ENCODE data around the gene DSG3. TPM values are rescaled to one million over a fixed set of nuclear protein-coding genes. Genes with fewer than 3 reads are reported as not detected.
"Not testable (repeated sequence)": the region's sequence is repeated elsewhere in the genome, so short reads cannot be mapped to it uniquely, and the experiment has no call there.

DSG3 gene
- total RNA-seq, 1 donor, result not detected

DNA sequence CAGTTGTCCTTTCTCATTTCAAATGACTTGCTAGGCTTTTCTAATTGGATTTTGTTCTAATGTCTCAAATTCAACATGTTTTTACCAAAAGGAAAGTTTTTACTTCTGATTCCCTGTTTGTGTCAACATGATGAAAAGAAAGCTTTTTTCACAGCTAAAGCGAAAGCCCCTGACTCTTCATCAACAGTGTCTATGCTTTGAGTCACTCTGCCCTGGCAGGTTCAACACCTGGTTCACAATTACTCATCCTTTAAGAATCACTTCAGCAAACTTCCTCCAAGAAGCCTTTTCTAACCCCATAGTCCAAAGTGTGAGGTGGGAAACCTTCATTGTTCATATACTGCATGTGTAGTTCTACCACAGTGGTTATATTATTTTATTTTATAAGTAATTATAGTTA is 42.8 kb downstream of the DSG3 start:
- DNase-seq (ENCODE audit: low read depth in 2 of 3, low spot score in 2 of 3), result no peak

DNA sequence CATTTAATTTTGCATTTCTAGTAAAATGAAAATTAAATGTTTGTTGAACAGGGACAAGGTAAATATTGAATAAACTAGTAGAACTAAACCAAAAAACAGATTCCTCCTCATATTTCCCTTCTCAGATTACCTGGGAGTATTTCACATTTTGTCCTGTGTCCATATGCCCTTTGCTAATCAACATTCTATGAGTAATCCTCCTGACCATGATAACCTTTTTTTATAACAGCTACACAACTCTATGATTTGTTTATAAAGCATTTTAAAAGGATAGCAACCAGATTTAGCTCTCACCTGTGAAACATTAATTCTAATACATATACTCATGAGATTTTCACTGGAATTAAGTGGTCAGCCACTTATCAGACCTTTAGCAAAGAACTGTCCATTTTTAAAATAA is 43.3 kb downstream of the DSG3 start:
- no peak for DNase-seq (ENCODE audit: low read depth in 2 of 3, low spot score in 2 of 3)

DNA sequence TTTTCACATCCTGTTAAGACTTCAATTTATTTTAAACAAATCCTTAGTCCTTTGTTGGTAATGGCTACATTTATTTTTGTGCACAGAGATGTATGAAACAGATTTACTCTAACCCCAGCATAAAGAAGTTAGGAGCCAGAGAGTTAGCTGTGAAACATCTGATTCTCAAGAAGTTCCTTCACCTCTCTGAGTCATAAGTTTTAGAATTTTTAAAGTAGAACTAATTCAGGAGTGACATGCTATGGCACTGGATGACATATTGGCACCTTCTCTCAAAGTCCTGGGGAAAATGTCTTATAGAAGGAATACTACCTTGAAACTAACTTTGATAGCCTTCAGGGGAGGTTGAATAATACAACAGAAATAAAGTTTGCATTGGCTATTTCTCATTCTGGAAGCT is 44.0 kb downstream of the DSG3 start:
- no peak for DNase-seq (ENCODE audit: low read depth in 2 of 3, low spot score in 2 of 3)

DNA sequence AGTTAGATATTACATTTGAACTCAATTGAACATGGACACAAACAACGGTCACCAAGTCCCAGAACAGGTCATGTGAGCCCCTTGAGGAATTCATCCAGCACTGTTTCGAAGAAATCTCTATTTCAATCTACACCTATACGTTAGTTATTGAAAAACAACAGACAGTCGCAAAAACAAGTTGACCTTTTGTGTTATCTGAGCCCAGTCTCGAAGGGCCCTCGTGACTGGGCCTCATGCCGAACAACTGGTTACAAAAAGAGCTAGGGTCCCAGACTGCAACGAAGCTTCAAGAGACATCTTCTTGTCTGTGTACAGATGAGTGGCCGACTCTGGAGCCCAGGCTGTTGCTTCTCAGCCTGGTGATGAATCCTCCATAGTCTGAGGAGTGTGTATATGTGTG is 45.1 kb downstream of the DSG3 start:
- no peak for DNase-seq (ENCODE audit: low read depth in 2 of 3, low spot score in 2 of 3)

DNA sequence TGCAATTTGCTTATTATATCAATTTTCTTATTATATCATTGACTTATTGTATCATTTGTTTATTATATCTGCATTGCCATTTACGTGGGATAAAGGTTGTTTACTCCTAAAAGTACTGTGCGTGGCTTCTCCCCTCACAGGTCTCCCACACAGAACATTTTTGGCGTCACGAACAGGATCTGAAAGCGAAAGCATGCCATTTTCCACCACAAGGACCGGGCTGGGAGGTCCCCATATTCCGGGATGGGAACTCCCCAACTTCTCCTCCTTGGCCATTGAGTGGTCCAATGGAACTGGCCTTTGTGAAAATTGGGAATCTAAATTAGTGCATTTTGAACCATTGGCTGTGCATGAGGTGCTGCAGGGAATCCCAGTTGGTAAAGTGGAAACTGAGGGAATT is 45.6 kb downstream of the DSG3 start:
- DNase-seq (ENCODE audit: low read depth in 2 of 3, low spot score in 2 of 3), result no peak

DNA sequence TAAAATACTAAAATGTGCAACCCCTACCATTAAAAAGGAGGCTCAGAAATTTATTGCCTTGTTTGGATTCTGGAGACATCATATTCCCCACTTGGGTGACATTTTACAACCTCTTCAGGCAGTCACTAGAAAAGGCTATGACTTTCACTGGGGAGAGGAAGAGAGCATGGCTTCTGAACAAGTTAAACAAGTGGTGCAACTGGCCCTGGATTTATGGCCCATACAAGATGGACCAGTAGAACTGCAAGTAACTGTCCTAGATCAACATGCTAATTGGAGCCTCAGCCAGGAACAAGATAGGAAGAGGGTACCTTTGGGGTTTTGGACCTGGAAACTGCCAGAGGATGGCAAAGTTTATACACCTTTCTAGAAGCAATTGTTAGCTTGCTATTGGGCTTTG is 46.4 kb downstream of the DSG3 start:
- DNase-seq (ENCODE audit: low read depth in 2 of 3, low spot score in 2 of 3), result no peak

DNA sequence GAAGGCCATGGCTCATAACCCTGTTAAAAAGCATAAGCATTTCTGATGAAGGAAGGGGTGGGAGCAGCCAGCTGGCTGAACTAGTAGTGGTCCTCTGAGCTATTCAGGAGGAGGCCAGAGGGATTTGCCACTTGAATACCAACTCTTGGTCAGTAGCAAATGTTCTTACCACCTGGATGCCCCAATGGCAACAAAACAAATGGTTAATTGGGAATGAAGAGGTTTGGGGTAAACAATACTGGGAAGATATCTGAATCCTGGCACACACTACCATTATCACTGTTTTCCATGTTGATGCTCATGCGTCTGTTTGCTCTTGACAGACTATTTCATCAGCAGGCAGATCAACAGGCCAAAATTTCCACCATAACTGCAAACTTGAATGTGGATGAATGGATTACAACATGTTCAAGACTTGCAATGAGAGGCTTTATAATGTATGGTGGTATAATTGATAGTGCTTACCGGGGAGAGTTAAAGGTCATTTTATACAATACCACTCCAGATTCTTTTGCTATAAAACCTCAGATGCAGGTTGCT is 47.2 kb downstream of the DSG3 start:
- not testable (repeated sequence) for DNase-seq (ENCODE audit: low read depth in 2 of 3, low spot score in 2 of 3)

DNA sequence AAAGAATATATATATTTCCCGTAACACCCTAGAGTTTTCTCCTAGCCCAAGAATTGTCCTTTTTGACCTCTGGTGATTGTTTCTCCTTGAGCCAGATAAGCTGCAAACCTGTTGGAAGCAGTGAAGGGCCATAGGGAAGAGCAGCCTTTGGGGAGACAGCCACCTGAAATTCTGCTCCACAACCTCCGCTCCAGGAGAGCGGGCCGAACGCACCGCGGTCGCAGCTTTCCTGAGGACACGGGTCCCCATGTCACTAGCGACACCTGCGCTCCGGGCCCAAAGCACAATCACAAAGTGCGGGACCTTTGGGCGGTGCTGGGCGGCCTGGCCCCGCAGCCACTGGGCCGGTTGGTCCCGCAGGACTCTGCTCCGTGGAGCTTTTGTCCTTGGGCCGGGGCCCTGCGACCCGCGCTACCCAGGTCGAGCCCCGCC is 49.9 kb downstream of the DSG3 start:
- no peak for DNase-seq (ENCODE audit: low read depth in 2 of 3, low spot score in 2 of 3)

DNA sequence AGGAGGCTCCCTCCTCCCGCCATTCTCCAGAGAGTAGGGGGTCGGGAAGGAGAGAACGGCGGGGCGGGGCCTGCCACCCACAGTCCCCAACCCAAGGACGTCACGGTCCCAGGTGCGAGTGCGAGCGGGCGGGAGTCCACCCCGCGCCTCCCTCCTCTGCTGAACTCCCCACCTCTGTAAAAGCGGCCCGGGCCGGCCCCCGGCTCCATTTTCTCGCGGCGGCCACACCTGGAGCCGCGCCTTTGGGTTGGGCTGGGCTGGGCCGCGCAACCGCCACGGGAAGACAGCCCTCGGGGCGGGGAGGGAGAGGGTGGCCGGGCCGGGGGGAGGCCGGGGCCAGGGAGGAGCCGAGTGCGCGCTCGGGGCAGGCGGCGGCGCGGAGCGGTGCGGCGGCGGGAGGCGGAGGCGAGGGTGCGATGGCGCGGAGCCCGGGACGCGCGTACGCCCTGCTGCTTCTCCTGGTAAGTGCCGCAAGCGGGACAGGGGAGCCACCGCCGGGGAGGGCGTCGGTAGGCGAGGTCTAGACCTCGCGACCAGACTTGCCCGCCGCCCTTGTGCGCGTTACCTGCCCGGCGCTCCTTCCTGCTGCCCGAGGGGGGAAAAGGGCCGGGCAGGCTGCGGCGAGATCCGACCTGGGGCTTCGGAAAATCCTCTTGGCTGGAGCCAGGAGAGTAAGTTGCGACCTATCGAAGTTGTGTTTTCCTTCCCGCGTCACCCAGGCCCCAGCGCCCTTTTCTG is 50.5 kb downstream of the DSG3 start, which contains the start of gene DSG2:
TSS of gene DSG2 (plus strand) at position 342 of the 738 bp plus-strand sequence. CDS start at position 417, 75 bp downstream.
- peak in 2 of 3 donors; percentile 62 to 70 for DNase-seq (ENCODE audit: low read depth in 2 of 3, low spot score in 2 of 3)

DNA sequence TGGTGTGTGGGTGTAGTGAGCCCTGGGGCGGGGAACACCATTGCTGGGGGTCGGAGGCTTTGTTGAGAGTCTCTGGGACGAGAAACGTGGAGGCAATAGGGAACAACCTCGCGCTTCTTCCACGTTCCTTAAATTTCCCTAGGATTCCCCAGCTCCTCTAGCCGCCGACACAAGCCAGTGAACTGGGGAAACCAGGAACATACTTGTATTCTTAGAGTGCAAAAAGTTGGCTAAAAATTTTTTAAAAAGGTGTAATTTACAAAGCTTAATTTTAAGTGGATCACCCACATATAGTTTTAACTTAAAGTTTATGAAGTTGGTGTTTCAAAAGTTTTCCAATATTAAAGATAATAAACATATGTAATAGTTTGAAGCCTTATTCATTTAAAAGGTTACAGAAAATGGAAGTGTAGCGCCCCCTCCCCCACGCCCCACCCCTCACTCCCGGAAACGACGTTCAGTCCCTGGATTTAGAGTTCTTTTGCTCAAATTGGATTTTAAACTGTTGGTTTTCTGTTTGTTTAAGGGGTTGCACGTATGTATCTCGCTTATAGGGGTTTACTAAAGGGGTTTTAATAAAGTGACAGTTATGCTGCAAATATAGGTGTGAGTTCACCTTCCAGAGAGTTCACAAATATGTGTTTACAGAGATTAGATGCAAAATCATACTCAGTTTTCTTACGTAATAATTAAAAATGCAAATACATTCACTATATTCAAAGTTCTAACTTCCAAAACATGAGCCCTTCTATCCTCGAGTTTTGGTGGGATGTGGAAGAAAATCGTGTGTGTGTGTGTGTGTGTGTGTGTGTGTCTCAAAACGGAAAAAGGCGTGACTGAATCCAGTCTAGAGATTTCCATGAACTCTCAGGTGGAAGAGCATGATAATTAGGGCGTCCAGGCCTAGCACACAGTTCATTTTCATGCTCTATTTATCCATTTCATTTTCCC is 51.3 kb downstream of the DSG3 start:
- DNase-seq (ENCODE audit: low read depth in 2 of 3, low spot score in 2 of 3), result peak in 1 of 3 donors; percentile 21

DNA sequence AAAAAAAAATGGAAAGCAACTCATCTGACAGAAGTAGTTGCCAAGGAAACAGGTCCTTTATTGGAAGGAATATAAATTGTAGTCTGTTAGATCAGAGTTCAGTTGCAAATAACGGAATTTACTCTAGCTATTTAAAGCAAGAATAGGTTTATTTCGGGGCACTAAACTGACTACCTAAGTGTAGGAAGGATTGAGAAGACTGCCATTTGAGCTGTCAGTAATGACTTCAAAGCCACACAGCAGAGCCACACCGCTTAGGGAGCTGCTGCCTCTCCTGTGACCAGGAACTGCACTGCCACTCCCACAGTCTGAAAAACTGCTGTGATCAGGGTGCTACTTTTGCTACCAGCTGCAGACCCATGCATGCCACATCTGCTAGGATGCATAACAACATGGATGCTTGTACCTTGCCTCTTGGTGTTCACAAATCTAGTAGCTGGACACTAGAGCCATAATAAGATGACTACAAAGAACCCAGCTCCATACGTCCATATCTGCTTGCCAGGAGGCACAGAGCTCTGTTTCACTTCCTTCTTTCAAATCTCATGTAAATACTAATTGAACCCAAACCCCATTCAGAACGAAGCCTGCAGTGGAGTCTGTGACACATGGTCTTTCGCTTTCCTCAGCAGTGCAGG is 52.6 kb downstream of the DSG3 start:
- DNase-seq (ENCODE audit: low read depth in 2 of 3, low spot score in 2 of 3), result peak in 1 of 3 donors; percentile 8

DNA sequence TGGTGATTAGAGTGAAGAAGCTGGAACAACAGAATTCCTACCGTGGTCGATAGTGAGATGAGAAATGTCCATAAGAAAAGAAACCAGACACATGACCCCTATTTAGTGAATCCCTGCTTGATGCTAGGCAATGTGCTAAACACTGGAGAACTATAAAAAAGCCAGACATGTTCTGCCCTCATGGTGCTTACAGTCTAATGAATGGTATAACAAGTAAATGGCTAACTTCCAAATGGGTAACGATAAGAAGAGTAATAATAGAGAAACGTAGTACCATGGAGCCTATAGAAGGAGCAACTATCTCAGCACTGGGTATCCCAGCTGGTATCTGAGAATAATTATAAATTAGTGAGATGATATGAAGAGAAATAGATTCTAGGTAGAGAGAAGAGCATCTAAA is 55.5 kb downstream of the DSG3 start:
- DNase-seq (ENCODE audit: low read depth in 2 of 3, low spot score in 2 of 3), result no peak

DNA sequence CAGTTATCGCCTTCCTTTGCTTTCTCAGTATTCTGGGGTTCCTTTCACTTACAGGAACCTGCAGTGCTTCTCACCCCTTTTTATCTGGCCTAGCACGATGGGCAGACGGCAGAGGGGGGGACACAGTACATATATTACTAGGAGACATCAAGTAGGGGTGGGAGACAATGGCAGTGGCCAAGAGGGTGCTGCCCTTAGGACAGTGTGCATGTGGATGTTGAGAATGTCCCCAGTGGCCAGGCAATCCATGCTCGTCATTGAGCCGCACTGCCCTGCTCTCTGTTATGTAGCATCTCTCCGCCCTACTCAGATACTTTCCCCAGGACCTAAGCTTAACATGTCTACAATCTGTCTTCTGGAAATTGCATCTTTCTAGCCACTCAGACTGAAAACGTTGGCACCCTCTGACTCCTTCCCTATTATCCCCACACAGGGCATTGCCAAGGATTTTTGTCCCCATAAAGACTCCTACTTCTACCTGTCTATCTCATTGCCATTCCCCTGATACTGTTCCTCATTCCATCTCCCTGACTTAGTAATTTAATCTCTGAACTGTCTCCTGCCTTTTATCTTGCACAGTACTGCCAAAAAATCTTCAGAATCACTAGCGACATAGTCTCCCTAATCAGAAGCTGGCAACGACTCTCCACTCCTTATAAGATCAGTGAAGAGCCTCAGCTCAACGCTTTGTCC is 57.1 kb downstream of the DSG3 start:
- no peak for DNase-seq (ENCODE audit: low read depth in 2 of 3, low spot score in 2 of 3)

DNA sequence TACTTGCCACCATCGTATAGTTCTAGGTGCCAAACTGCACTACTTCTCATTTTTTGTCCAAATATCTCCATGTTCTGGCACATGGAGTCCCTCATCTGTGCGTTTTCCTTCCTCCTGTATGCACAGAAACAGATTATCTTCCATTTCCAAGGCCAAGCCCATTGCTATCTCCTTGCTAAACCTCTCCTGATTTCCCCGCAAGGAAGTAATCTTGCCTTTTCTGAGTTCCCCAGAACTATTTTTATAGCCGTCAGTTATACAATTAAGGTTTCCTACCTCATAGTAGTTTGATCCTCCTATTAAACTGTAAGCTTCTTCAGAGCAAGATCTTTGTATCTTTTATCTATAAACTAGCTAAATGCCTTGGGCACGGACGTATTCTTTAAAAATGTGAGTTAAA is 57.6 kb downstream of the DSG3 start:
- DNase-seq (ENCODE audit: low read depth in 2 of 3, low spot score in 2 of 3), result peak in 1 of 3 donors; percentile 9

DNA sequence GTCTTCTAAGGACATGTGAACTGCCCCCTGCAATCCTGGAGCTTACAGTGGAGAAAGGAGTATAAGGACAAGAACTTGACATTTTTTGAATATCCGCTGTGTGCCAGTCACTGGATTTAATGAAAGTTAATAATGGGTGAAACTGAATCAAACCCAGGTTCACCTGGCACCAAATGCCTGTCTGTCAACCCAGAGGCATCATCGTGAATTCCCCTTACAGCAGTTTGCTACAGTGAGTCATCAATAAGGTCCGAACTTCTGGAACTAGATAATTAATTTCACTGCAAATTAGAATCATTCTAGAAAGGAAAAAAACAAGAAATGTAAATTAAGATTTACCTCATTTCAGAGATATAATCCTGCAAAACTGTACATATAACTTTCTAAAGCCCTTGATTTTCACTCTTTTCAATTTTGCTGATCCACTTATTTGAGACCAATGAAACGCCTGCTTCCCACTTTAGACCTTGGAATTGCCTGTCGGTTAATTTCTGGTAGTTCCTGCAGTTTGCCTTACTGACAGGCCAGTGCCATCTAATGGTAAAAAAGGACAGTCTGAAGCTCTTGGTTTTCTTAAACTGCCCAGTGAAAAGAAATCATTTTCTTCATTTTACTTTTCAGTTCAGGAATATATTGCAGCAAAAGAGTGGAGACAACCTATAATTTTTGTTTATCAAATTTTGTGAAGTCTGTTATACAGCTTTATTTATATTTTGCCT is 58.6 kb downstream of the DSG3 start:
- DNase-seq (ENCODE audit: low read depth in 2 of 3, low spot score in 2 of 3), result no peak

DNA sequence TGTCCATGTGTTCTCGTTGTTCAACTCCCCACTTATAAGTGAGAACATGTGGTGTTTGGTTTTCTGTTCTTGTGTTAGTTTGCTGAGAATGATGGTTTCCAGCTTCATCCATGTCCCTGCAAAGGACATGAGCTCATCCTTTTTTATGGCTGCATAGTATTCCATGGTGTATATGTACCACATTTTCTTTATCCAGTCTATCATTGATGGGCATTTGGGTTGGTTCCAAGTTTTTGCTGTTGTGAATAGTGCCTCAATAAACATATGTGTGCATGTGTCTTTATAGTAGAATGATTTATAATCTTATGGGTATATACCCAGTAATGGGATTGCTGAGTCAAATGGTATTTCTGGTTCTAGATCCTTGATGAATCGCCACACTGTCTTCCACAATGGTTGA is 59.6 kb downstream of the DSG3 start:
- not testable (repeated sequence) for DNase-seq (ENCODE audit: low read depth in 2 of 3, low spot score in 2 of 3)

DNA sequence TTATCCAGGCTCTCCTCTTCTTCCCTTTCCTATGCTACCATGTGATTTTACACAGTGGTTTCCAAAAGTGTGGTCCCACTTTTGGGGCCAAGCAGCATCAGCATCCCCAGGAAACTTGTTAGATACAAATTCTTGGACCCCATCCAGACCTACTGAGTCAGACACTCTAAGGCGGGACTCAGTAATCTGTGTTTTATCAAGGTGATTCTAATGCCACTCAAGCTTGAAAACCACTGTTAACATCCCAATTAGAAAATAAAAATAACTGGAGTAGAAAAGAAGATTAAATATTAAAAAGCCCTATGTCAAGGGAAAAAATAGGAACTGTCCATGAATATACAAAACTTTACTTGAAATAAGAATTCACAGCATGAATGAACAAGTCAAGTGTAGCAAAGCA is 61.2 kb downstream of the DSG3 start:
- DNase-seq (ENCODE audit: low read depth in 2 of 3, low spot score in 2 of 3), result no peak

DNA sequence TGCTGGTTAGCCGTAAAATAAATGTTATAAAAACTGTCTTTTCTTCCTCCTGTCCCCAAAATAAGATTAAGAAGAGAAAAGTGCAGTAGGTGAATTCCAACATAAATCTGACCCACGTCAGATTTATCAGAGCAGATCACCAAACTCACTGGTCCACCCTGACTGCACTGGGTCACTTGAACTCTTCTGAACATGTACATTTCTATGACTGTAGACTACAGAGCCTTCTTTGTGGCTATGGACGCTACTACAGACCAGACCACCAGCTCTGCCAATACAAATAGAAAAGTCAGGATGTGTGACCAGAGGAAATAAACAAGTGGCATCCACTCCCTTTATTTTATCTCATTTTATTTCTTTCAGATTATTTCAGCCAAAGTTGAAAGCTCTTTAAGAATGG is 62.0 kb downstream of the DSG3 start:
- no peak for DNase-seq (ENCODE audit: low read depth in 2 of 3, low spot score in 2 of 3)

DNA sequence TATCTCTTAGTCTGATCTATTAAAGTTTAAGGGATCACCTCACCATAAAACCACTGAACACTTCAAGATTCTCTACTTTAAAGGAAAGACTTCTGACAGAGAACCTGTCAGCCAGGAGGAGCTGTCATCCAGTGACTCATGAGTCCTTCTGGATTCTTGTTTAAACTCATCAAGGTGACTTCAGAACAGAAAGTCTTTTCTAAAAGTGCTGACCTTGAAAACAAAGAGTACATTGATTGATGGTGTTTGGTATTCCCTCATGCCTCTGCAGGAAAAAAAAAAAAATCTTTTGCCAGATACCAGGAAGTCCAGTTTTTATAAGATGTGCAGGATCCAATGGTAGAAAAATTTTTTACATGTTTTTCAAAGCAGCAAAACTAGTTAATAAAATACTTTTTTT is 62.8 kb downstream of the DSG3 start:
- no peak for DNase-seq (ENCODE audit: low read depth in 2 of 3, low spot score in 2 of 3)

DNA sequence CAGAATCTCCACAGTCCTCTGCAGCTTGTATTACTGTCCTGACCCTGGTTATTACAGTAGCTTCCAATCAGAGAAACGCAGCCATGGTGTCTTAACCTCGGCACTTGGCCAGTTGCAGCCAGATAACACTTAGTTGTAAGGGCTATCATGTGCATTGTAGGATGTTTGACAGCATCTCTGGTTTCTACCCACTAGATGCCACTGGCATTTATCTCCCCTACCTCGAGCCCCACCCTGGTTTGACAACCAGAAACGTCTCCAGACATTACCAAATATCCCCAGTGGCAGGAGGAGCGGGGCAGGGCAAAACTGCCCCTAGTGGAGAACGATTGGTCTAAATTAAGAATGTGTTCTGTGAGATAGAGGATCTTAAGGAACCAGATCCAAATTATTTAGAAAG is 63.6 kb downstream of the DSG3 start:
- DNase-seq (ENCODE audit: low read depth in 2 of 3, low spot score in 2 of 3), result peak in 1 of 3 donors; percentile 15

Data from hematopoietic multipotent progenitor cell (in vitro differentiated cells).